NCI-H1694 treated with DMSO at 0.1 percent for 48 hours (cell line): ENCODE data around the gene FCN3.

Experiments
- DNase-seq: peaks from one replicate; lab custom pipeline; 2025; lab: John Stamatoyannopoulos, UW

FCN3 gene

GRCh38 chr1:27358038-27358927 lies 16.3 kb downstream of the FCN3 start:
- no peak for DNase-seq

GRCh38 chr1:27357281-27358037 lies 17.2 kb downstream of the FCN3 start:
- peak; percentile 25 for DNase-seq

- DNase-seq, result no peak
Measured at GRCh38 chr1:27356619-27357280, 17.9 kb downstream of the FCN3 start.

- DNase-seq, result no peak
Measured at GRCh38 chr1:27356277-27356618, 18.4 kb downstream of the FCN3 start.

- DNase-seq, result no peak
Measured at GRCh38 chr1:27355683-27356082, 18.9 kb downstream of the FCN3 start.

- DNase-seq, result no peak
Measured at GRCh38 chr1:27353629-27354028, 21.0 kb downstream of the FCN3 start.

GRCh38 chr1:27353166-27353565 lies 21.5 kb downstream of the FCN3 start:
- no peak for DNase-seq

- no peak for DNase-seq
Measured at GRCh38 chr1:27351541-27352107, 23.0 kb downstream of the FCN3 start.

GRCh38 chr1:27350663-27351540 lies 23.7 kb downstream of the FCN3 start:
- no peak for DNase-seq

- no peak for DNase-seq
Measured at GRCh38 chr1:27349784-27350662, 24.6 kb downstream of the FCN3 start.

GRCh38 chr1:27348861-27349783 lies 25.5 kb downstream of the FCN3 start:
- DNase-seq, result peak; percentile 22

GRCh38 chr1:27346991-27347624 lies 27.5 kb downstream of the FCN3 start:
- DNase-seq, result no peak

GRCh38 chr1:27346357-27346756 lies 28.3 kb downstream of the FCN3 start:
- DNase-seq, result no peak

- DNase-seq, result no peak
Measured at GRCh38 chr1:27345272-27345671, 29.4 kb downstream of the FCN3 start.

- DNase-seq, result no peak
Measured at GRCh38 chr1:27343639-27344025, 31.0 kb downstream of the FCN3 start.

GRCh38 chr1:27342778-27343638 lies 31.6 kb downstream of the FCN3 start:
- DNase-seq, result peak; percentile 36

- DNase-seq, result no peak
Measured at GRCh38 chr1:27342391-27342777, 32.2 kb downstream of the FCN3 start.
